Fibroblast of villous mesenchyme (primary cell): Measurements from ENCODE around the gene TTC39B. TPM values are rescaled to one million over a fixed set of nuclear protein-coding genes. Genes with fewer than 3 reads are reported as not detected.

Experiments
- DNase-seq: peaks from one replicate; pipeline ENCODE4 v3.0.0-alpha.2; 2010; ENCODE audit warnings: low read depth
- H3K4me3 ChIP-seq: 2 replicates; pipeline ENCODE4 v1.5.1; 2011; ENCODE audit warnings: low read depth, mild to moderate bottlenecking, low read length
- CTCF ChIP-seq: IDR thresholded peaks from 2 replicates; pipeline ENCODE4 v1.5.1; 2012; ENCODE audit warnings: low read depth, mild to moderate bottlenecking, low read length; ENCODE audit not compliant: insufficient read depth
- total RNA-seq: library from RNA; depleted of rRNA; stranded (reverse); fragments of >200 nt; gene quantifications from 2 replicates; pipeline ENCODE4 v1.2.3, GENCODE V29; 2012

Gene TTC39B
- total RNA-seq, 1 donor, result 16.0 TPM

GRCh38 chr9:15225564-15226126, 81.4 kb downstream of the TTC39B start:
- DNase-seq, result no peak
- no peak overlapping the region for H3K4me3 ChIP-seq
- no peak for TF ChIP-seq CTCF

DNA sequence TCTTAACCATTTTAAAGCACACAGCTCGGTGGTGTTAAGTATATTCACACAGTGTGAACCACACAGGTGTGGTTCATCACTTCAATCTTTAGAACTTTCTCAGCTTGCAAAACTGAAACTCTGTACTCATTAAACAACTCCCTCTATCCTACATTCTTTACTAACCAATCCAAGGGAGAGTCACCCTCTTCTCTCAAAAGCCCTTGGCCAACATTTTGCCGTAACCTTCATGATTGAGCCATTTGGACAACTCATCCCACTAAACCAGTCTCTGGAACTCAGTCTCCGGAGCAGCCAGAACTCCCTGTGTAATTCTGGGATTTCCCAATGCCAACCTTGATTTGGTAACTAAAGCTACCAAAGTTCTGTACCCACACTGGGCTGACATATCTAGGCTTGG, 84.7 kb downstream of the TTC39B start:
- no peak for DNase-seq
- H3K4me3 ChIP-seq, result no peak overlapping the region
- TF ChIP-seq CTCF, result no peak

DNA sequence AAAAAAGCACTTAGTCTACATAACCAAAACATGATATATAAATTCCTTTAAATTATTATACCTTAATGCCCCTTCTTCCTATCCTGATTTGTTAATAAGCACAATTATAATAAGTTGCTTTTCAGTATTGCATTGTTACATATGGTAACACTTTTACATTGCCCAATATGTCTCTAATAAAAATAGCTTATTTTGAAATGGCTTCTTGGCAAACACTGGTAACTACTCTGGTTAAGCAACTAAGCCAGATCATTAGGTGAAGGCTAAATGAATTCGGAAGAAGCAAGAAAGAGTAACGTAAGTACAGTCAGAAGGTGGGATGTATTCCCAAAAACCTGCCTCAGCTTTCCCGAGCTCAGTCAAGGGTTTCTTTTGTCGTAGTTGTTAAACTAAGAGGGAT, 85.3 kb downstream of the TTC39B start:
- no peak overlapping the region for H3K4me3 ChIP-seq
- no peak for TF ChIP-seq CTCF
- peak; percentile 23 for DNase-seq

DNA sequence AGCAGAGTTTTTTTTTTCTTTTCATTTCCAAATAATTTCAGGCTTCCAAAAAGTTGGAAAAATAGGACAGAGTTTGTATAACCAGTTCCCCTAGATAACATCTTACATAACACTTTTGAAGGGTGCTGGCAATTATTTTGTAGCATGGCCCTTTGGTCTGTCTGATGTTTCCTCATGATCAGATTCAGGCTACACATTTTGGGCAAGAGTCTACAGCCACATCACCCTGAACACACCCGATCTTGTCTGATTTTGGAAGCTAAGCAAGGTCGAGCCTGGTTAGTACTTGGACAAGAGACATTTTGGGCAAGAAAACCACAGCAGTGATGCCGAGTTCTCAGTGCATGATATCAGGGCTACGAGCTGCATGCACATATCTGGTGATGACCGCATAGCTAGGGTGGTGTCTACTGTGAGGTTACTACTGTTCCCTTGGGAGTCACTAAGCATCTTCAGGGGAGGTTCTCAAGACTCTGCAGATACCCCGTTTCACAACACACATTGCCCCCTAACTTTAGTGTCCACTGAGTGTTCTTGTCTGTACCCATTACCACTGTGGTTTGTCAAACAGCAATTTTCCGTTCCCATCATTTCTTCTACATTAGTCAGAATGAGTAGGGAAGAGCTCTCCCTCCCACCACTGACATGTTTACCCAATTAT, 86.2 kb downstream of the TTC39B start:
- no peak overlapping the region for H3K4me3 ChIP-seq
- TF ChIP-seq CTCF, result no peak
- peak; percentile 54 for DNase-seq

DNA sequence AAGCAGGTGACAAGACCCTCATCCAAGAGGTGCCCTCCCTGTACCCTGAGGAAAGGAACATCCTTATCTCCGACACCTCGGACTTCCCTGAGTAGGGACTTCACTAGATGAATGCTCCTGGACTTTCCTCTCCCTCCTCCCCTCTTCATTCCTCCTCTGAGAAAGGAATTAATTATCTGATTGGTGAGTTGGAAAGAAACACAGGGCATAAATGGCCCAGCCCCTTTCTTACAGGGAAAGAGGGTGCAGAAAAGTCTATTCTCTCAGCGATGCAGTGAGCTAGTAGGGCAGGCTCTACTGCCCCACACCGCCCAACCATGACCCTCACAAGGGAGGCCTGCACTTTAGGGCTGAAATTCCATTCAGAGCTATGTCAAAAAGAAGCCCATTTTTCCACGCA, 87.5 kb downstream of the TTC39B start:
- TF ChIP-seq CTCF, result no peak
- H3K4me3 ChIP-seq, result no peak overlapping the region
- DNase-seq, result no peak

- DNase-seq, result no peak
- no peak for TF ChIP-seq CTCF
Observed at GRCh38 chr9:15218994-15219393, 88.0 kb downstream of the TTC39B start.

GRCh38 chr9:15213249-15213648, 93.8 kb downstream of the TTC39B start:
- DNase-seq, result no peak
- H3K4me3 ChIP-seq, result no peak overlapping the region
- TF ChIP-seq CTCF, result no peak

More at GRCh38 chr9:15218994-15219393, 88.0 kb downstream of the TTC39B start:
- H3K4me3 ChIP-seq, result no peak overlapping the region
